Measurements from ENCODE around the gene VNN1. TPM values are rescaled to one million over a fixed set of nuclear protein-coding genes. Genes with fewer than 3 reads are reported as not detected.

VNN1 gene
- total RNA-seq, 1 donor from 2014 or later: 10.1 TPM

DNA sequence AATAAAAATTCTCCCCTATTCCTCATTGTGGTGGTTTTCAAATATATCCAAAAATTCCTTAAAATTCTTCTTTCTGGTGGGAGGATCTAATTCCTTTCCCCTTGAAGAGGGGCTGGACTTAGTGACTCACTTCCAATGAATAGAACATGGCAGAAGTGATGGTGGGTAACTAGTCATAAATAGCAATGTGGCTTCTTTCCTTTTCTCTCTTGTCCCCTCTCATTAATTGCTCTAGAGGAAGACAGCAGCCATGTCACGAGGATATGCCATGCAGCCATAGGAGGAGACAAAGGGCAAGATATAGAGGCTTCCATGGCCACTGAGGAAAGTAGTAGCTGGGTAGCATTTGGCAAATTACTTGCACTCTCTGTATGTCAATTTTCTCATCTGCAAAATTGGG is 38.0 kb upstream of the VNN1 start:
- H3K4me3 ChIP-seq: no peak overlapping the region
- H3K27me3 ChIP-seq: no peaks in the 10 kb centered on the region
- H3K36me3 ChIP-seq: no peaks in the 10 kb centered on the region
- H3K4me1 ChIP-seq: no peaks in the 10 kb centered on the region
- H3K27ac ChIP-seq: no peak overlapping the region
- ATAC-seq: no peak
- no peak for DNase-seq
- TF ChIP-seq, protein P1, sequence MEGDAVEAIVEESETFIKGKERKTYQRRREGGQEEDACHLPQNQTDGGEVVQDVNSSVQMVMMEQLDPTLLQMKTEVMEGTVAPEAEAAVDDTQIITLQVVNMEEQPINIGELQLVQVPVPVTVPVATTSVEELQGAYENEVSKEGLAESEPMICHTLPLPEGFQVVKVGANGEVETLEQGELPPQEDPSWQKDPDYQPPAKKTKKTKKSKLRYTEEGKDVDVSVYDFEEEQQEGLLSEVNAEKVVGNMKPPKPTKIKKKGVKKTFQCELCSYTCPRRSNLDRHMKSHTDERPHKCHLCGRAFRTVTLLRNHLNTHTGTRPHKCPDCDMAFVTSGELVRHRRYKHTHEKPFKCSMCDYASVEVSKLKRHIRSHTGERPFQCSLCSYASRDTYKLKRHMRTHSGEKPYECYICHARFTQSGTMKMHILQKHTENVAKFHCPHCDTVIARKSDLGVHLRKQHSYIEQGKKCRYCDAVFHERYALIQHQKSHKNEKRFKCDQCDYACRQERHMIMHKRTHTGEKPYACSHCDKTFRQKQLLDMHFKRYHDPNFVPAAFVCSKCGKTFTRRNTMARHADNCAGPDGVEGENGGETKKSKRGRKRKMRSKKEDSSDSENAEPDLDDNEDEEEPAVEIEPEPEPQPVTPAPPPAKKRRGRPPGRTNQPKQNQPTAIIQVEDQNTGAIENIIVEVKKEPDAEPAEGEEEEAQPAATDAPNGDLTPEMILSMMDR (IDR thresholded peaks at IDR 0.05): no peak
- intact Hi-C loops (cut with DNase I): no loop called here
- H3K9me3 ChIP-seq: no peaks in the 10 kb centered on the region

- intact Hi-C loops (cut with DNase I): no loop called here
These were observed 37.5 kb upstream of the VNN1 start for GRCh38 chr6:132751306-132751705.

DNA sequence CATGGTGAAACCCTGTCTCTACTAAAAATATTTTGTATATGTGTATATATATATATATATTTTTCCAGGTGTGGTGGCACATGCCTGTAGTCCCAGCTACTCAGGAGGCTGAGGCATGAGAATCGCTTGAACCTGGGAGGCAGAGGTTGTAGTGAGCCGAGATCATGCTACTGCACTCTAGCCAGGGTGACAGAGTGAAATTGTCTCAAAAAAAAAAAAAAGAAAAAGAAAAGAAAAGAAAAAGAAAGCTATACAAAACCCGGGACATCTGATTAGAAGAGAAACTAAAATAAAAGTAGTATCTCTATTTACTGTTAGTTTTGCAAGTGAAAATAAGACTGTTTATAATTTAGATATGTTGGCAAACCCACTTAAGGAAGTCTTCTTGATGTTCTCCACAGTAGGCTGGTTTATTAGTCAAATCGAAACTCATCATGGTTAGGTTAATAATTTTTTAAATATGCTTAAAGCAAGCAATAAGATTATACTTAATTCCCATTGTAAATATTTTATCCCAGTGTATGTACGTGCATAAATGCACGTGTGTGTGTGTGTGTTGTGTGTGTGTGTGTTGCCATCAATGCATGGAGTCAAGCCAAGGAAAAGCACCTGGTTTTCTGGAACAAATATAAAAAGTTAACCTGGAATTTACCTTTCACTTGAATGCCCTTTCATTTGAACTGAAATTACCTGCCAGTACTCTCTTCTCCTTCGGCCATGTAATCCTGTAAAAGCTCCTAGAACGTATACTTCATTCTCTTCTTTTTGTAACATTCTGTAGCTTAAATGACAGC is 36.8 kb upstream of the VNN1 start:
- H3K9me3 ChIP-seq: no peaks in the 10 kb centered on the region
- no peak overlapping the region for H3K27ac ChIP-seq
- H3K4me1 ChIP-seq: no peaks in the 10 kb centered on the region
- ATAC-seq: no peak
- DNase-seq: no peak
- H3K36me3 ChIP-seq: no peaks in the 10 kb centered on the region
- TF ChIP-seq, protein P1 (IDR thresholded peaks at IDR 0.05): no peak
- intact Hi-C loops (cut with DNase I): no loop called here
- no peak overlapping the region for H3K4me3 ChIP-seq
- no peaks in the 10 kb centered on the region for H3K27me3 ChIP-seq

More at GRCh38 chr6:132751306-132751705, 37.5 kb upstream of the VNN1 start:
- DNase-seq: no peak
- Histone ChIP-seq H3K27me3 (no peaks in the 10 kb centered on the region), H3K9me3 (no peaks in the 10 kb centered on the region), H3K27ac (no peak overlapping the region), H3K4me1 (no peaks in the 10 kb centered on the region), H3K36me3 (no peaks in the 10 kb centered on the region), H3K4me3 (no peak overlapping the region)
- TF ChIP-seq, protein P1 (IDR thresholded peaks at IDR 0.05): no peak
- peak; percentile 59 for ATAC-seq

- Histone ChIP-seq H3K27me3 (no peaks in the 10 kb centered on the region), H3K4me1 (no peaks in the 10 kb centered on the region), H3K4me3 (no peak overlapping the region), H3K9me3 (no peaks in the 10 kb centered on the region), H3K27ac (peak overlapping the region; percentile 34), H3K36me3 (no peaks in the 10 kb centered on the region)
- intact Hi-C loops (cut with DNase I): no loop called here
- ATAC-seq: peak; percentile 69
- DNase-seq: no peak
- TF ChIP-seq, protein P1 (IDR thresholded peaks at IDR 0.05): no peak
These were observed 35.3 kb upstream of the VNN1 start for GRCh38 chr6:132749111-132749510.

- TF ChIP-seq, protein P1 (IDR thresholded peaks at IDR 0.05): no peak
- intact Hi-C loops (cut with DNase I): no loop called here
- no peak overlapping the region for H3K4me3 ChIP-seq
- no peaks in the 10 kb centered on the region for H3K9me3 ChIP-seq
- DNase-seq (no peak), ATAC-seq (no peak)
- no peaks in the 10 kb centered on the region for H3K36me3 ChIP-seq
- H3K27ac ChIP-seq: peak overlapping the region; percentile 34
- H3K4me1 ChIP-seq: no peaks in the 10 kb centered on the region
- H3K27me3 ChIP-seq: no peaks in the 10 kb centered on the region
These were observed 34.6 kb upstream of the VNN1 start for GRCh38 chr6:132748446-132748845.

Measured in upper lobe of right lung (tissue), 1 donor.